T-cell (primary cell): ENCODE results near the gene IFI44L. TPM values are rescaled to one million over a fixed set of nuclear protein-coding genes. Genes with fewer than 3 reads are reported as not detected.

Source experiments
- ATAC-seq, 4 experiments: fragments of 200-7000 bp in 3 of 4; fragments of 150-1000 bp in 1 of 4; cut with Tn5 transposase; replicated peaks in 1 of 4; 1 replicate in 3 of 4; 2 replicates in 1 of 4; pipeline ENCODE4 v1.10.0; 2021; ENCODE audit warnings: moderate library complexity in 3 of 4, mild to moderate bottlenecking in 2 of 4, moderate number of reproducible peaks in 1 of 4
- CTCF ChIA-PET, 2 donors: fragments of 300-600 bp; sonication (Branson Sonifier 250); formaldehyde crosslinking; loops; one replicate each; lab custom pipeline; 2022; ENCODE audit warnings: antibody characterized with exemption in 2 of 2; lab: Charles Lee
- POLR2A ChIA-PET, 2 donors: fragments of 300-600 bp; sonication (Branson Sonifier 250); formaldehyde crosslinking; loops; one replicate each; lab custom pipeline; 2022; ENCODE audit warnings: antibody characterized with exemption in 2 of 2; lab: Charles Lee
- DNase-seq, 35 experiments: peaks; one replicate each; pipeline versions ENCODE4 v3.0.0 to v3.0.0-alpha.2; 2013 to 2023
- H3K27ac ChIP-seq: one replicate; pipeline ENCODE4 v1.5.1; 2013; ENCODE audit warnings: low read length
- H3K27me3 ChIP-seq, 2 experiments: replicated peaks in 1 of 2; 1 replicate in 1 of 2; 2 replicates in 1 of 2; pipeline versions ENCODE4 v1.6.1 to v1.7.0; 2013; ENCODE audit warnings: low read length in 1 of 2, mixed read lengths in 1 of 2; ENCODE audit not compliant: control insufficient read depth in 2 of 2, insufficient read depth in 2 of 2; ENCODE audit errors: extremely low read depth in 1 of 2
- H3K36me3 ChIP-seq, 2 donors: 1 replicate in 1 of 2; 2 replicates in 1 of 2; pipeline versions ENCODE4 v1.6.1 to v1.7.0; 2013; ENCODE audit warnings: low read length in 1 of 2; ENCODE audit not compliant: control insufficient read depth in 2 of 2, insufficient read depth in 1 of 2; ENCODE audit errors: extremely low read depth in 1 of 2
- H3K4me1 ChIP-seq, 2 experiments: 1 replicate in 1 of 2; 2 replicates in 1 of 2; pipeline versions ENCODE4 v1.6.1 to v1.7.0; 2013; ENCODE audit warnings: low read length in 2 of 2, mixed read lengths in 1 of 2; ENCODE audit not compliant: insufficient read depth in 2 of 2, control insufficient read depth in 1 of 2; ENCODE audit errors: extremely low read depth in 1 of 2
- H3K4me3 ChIP-seq, 2 donors: 1 replicate in 1 of 2; 2 replicates in 1 of 2; pipeline versions ENCODE4 v1.5.1 to v1.7.0; 2013; ENCODE audit warnings: mild to moderate bottlenecking in 2 of 2, low read length in 1 of 2, moderate library complexity in 1 of 2; ENCODE audit not compliant: control insufficient read depth in 1 of 2; ENCODE audit errors: extremely low read depth in 1 of 2
- H3K9me3 ChIP-seq: 2 replicates; pipeline ENCODE4 v1.7.0; 2013
- H3K27ac Mint-ChIP-seq, 2 donors: one replicate each; pipeline ENCODE4 v1.8.0; 2020 to 2021; ENCODE audit warnings: mild to moderate bottlenecking in 2 of 2, mixed read lengths in 2 of 2
- H3K27me3 Mint-ChIP-seq, 2 donors: one replicate each; pipeline ENCODE4 v1.8.0; 2021 to 2022; ENCODE audit warnings: mixed read lengths in 2 of 2
- H3K36me3 Mint-ChIP-seq: one replicate; pipeline ENCODE4 v1.8.0; 2021; ENCODE audit warnings: mixed read lengths
- H3K4me1 Mint-ChIP-seq, 3 donors: one replicate each; pipeline ENCODE4 v1.8.0; 2020 to 2022; ENCODE audit warnings: mixed read lengths in 3 of 3, mild to moderate bottlenecking in 1 of 3
- H3K4me3 Mint-ChIP-seq, 3 donors: one replicate each; pipeline ENCODE4 v1.8.0; 2020 to 2022; ENCODE audit warnings: mild to moderate bottlenecking in 3 of 3, mixed read lengths in 3 of 3, moderate library complexity in 3 of 3
- H3K9me3 Mint-ChIP-seq, 3 donors: one replicate each; pipeline ENCODE4 v1.8.0; 2020 to 2022; ENCODE audit warnings: mixed read lengths in 3 of 3
- WGBS: methylation state at CpG from one replicate; pipeline ENCODE4 v1.1.5; 2013; ENCODE audit warnings: missing lambda C conversion rate; ENCODE audit not compliant: insufficient coverage; 5-methylcytosine and 5-hydroxymethylcytosine counted together
- total RNA-seq, 35 experiments: library from RNA in 6 of 35; stranded (reverse) in 6 of 35; fragments of 120-200 nt in 1 of 35; gene quantifications; one replicate each; pipeline versions ENCODE4 v1.2.1 to v1.2.4 and lab custom pipeline; 2013 to 2026

Gene IFI44L
- total RNA-seq, 5 donors from 2014 or later (not counting 1 experiment from before 2014, with no cell fraction given) = 4.5 to 30.4 (median 6.6) TPM

DNA sequence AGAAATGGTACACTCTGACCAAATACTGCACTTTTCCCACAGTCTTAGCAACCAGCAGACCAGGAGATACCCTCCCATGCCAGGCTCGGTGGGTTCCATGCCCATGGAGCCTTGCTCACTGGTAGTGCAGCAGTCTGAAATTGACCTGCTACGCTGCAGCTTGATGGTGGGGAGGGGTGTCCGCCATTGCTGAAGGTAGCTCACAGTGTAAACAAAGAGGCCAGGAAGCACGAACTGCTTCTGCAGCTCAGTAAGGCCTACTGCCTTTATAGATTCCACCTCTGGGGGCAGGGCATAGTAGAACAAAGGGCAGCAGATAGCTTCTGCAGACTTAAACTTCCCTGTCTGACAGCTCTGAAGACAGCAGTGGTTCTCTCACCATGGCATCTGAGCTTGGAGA, 12.3 kb upstream of the IFI44L start:
- peak in 6 of 35 experiments; percentile 2 to 33 (median 12) for DNase-seq
- Histone ChIP-seq H3K4me1 (no peaks in the 10 kb centered on the region), H3K9me3 (no peaks in the 10 kb centered on the region), H3K27ac (no peak overlapping the region), H3K36me3 (no peaks in the 10 kb centered on the region), H3K27me3 (peaks cover 0 to 6% of the 10 kb centered on the region in 2 experiments), H3K4me3 (no peak overlapping the region)
- peaks cover 0 to 10% (median 3%) of the 10 kb centered on the region in 3 donors for H3K4me1 Mint-ChIP-seq
- no peak overlapping the region for H3K27ac Mint-ChIP-seq
- H3K27me3 Mint-ChIP-seq = peaks cover 0 to 16% of the 10 kb centered on the region in 2 donors
- ChIA-PET POLR2A (no interaction called here), CTCF (interaction anchor here (0.6 to 1.2 kb wide), 6 partner anchors 12 to 476 kb away, joined by 3 to 6 read pairs (median 4); partner anchors contain the start of gene IFI44L (in 1 of the 2))
- peak overlapping the region in 1 of 3 donors; percentile 27 for H3K4me3 Mint-ChIP-seq
- H3K9me3 Mint-ChIP-seq = no peaks in the 10 kb centered on the region
- ATAC-seq = peak; percentile 26 to 75 (median 56)
- WGBS = 59% methylated on average over 2 of the region's 4 CpGs
- H3K36me3 Mint-ChIP-seq = no peaks in the 10 kb centered on the region

DNA sequence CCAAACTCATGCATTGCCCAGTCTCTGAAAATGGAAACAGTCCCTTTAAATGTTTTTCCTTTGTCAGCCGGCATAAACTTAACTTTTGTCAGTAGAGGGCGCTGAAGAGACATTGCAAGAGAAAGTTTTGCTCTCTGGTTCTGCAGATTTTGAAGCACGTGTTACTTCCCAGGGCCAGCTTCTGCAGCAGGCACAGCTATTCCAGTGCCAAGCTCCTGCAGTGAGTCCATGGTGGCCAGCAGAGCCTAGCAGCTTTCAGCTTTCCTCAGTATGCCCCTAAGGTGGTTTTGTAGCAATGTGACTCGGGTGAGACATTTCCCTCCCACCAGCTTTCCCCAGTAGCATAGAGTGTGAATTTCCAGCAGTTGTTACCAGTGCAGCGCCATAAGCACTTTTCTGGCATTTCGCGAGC, 2.6 kb upstream of the IFI44L start:
- Mint-ChIP-seq H3K4me1 (peaks cover 39 to 48% (median 40%) of the 10 kb centered on the region in 3 donors), H3K27ac (peak overlapping the region; percentile 45 to 82), H3K27me3 (no peaks in the 10 kb centered on the region), H3K9me3 (no peaks in the 10 kb centered on the region), H3K4me3 (peak overlapping the region in 1 of 3 donors; percentile 10), H3K36me3 (no peaks in the 10 kb centered on the region)
- H3K27ac ChIP-seq = no peak overlapping the region
- DNase-seq (peak in 34 of 35 experiments; percentile 6 to 89 (median 33)), ATAC-seq (peak; percentile 64 to 74 (median 68))
- H3K36me3 ChIP-seq = no peaks in the 10 kb centered on the region
- CTCF ChIA-PET = interaction anchor here (0.6 to 2.0 kb wide), 21 partner anchors 9 to 473 kb away, joined by 3 to 18 read pairs (median 4); partner anchors contain the start of gene IFI44 (in 2 of the 2)
- H3K4me3 ChIP-seq = no peak overlapping the region
- H3K27me3 ChIP-seq = no peaks in the 10 kb centered on the region
- H3K9me3 ChIP-seq = no peaks in the 10 kb centered on the region
- peaks cover 16 to 21% of the 10 kb centered on the region in 2 experiments for H3K4me1 ChIP-seq
- 0% methylated on average over 2 of the region's 7 CpGs for WGBS
- POLR2A ChIA-PET = no interaction called here

DNA sequence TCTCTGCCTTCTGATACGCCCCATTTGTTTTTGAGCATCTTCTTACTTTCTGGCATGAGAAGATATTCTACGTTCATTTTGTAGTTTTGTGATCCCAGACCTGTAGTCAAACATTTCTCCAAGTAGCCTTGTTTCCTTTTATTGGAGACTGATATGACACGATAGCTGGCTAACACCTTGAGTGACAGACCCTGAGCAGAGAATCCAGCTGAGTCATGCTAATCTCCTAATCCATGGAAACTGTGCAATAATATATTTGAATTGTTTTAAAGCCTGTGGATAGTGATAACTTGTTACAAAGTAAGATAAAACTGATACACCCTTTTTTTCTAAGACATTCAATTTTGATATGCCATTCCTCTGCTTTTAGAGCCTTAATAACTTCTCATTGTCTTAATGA, 1.2 kb upstream of the IFI44L start:
- H3K4me1 ChIP-seq = peaks cover 20 to 31% of the 10 kb centered on the region in 2 experiments
- CTCF ChIA-PET = interaction anchor here (0.5 to 2.8 kb wide), 4 partner anchors 15 to 1145 kb away, joined by 3 to 25 read pairs (median 10); partner anchors contain the start of gene IFI44 (in 1 of the 2)
- no peak overlapping the region for H3K4me3 ChIP-seq
- Mint-ChIP-seq H3K4me3 (peak overlapping the region; percentile 47 to 83 (median 81)), H3K4me1 (peaks cover 54 to 60% (median 54%) of the 10 kb centered on the region in 3 donors), H3K36me3 (peaks cover 6% of the 10 kb centered on the region), H3K9me3 (no peaks in the 10 kb centered on the region), H3K27ac (peak overlapping the region; percentile 88 to 93), H3K27me3 (no peaks in the 10 kb centered on the region)
- no peak for DNase-seq
- H3K36me3 ChIP-seq = no peaks in the 10 kb centered on the region
- 80% methylated on average over 1 of the region's 3 CpGs for WGBS
- H3K27me3 ChIP-seq = no peaks in the 10 kb centered on the region
- POLR2A ChIA-PET = no interaction called here
- no peaks in the 10 kb centered on the region for H3K9me3 ChIP-seq
- no peak for ATAC-seq
- peak overlapping the region; percentile 81 for H3K27ac ChIP-seq

DNA sequence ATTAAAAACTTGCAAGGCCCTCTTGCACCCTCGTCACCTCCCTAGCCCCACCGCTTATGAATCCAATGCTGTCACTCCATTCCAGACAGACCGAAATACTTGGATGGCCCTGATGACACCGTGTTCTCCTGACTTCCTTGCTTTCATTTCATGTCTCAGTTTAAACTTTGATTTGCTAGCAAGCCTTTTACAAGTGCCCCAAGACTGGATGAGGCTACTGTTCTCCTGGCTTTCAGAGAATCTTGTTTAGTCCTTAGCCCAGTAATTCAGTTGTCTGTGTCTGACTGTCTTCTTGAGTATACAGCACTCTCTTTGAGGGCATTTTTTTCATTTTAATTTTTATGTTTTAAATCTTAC, 824 bp upstream of the IFI44L start:
- Histone ChIP-seq H3K27me3 (no peaks in the 10 kb centered on the region), H3K4me3 (no peak overlapping the region), H3K9me3 (no peaks in the 10 kb centered on the region), H3K36me3 (no peaks in the 10 kb centered on the region), H3K27ac (peak overlapping the region; percentile 81), H3K4me1 (peaks cover 20 to 31% of the 10 kb centered on the region in 2 experiments)
- peak overlapping the region; percentile 72 to 83 (median 81) for H3K4me3 Mint-ChIP-seq
- ATAC-seq = peak in 3 of 4 experiments; percentile 10 to 29 (median 17)
- ChIA-PET CTCF (interaction anchor here (0.8 to 2.8 kb wide), 9 partner anchors 10 to 58 kb away, joined by 3 to 25 read pairs (median 5); partner anchors contain the start of gene IFI44 (in 1 of the 2)), POLR2A (interaction anchor here (0.9 to 1.4 kb wide), 4 partner anchors 28 to 32 kb away, joined by 3 to 6 read pairs (median 4); partner anchors contain the start of gene IFI44 (in 2 of the 2))
- H3K27ac Mint-ChIP-seq = peak overlapping the region; percentile 88 to 93
- DNase-seq = peak in 1 of 35 experiments; percentile 25
- no peaks in the 10 kb centered on the region for H3K9me3 Mint-ChIP-seq
- peaks cover 57 to 64% (median 58%) of the 10 kb centered on the region in 3 donors for H3K4me1 Mint-ChIP-seq
- peaks cover 10% of the 10 kb centered on the region for H3K36me3 Mint-ChIP-seq
- 84% methylated on average over 4 of the region's 4 CpGs for WGBS
- no peaks in the 10 kb centered on the region for H3K27me3 Mint-ChIP-seq

DNA sequence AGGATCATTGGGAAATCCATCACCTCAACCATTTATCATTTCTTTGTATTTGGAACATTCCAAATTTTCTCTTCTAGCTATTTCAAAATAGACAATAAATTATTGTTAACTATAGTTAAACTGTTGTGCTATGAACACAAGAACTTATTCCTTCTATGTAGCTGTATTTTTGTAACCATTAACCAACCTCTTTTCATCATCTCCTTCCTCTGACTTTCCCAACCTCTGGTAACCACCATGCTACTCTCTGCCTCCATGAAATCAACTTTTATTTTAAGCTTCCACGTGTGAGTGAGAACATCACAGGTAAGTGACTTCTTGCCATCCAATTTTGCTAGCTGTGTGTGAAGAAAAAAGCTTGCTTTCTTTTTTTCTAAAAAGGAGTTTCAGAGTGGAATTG, 418 bp downstream of the IFI44L start:
- Histone ChIP-seq H3K27ac (peak overlapping the region; percentile 81), H3K4me1 (peaks cover 20 to 31% of the 10 kb centered on the region in 2 experiments), H3K36me3 (no peaks in the 10 kb centered on the region), H3K27me3 (no peaks in the 10 kb centered on the region), H3K9me3 (no peaks in the 10 kb centered on the region), H3K4me3 (peak overlapping the region; percentile 10 to 47)
- DNase-seq (peak in 1 of 35 experiments; percentile 28), ATAC-seq (no peak)
- peaks cover 68 to 76% (median 69%) of the 10 kb centered on the region in 3 donors for H3K4me1 Mint-ChIP-seq
- WGBS = no CpG with 5 or more reads among the region's 1 CpG
- H3K36me3 Mint-ChIP-seq = peaks cover 20% of the 10 kb centered on the region
- peak overlapping the region; percentile 72 to 83 (median 81) for H3K4me3 Mint-ChIP-seq
- no peaks in the 10 kb centered on the region for H3K9me3 Mint-ChIP-seq
- CTCF ChIA-PET = interaction anchor here (0.6 to 2.8 kb wide), 11 partner anchors 13 to 287 kb away, joined by 3 to 25 read pairs (median 4); partner anchors contain the start of gene IFI44 (in 2 of the 2)
- peak overlapping the region; percentile 88 to 93 for H3K27ac Mint-ChIP-seq
- POLR2A ChIA-PET = interaction anchor here in 1 of 2 donors (0.5 to 1.4 kb wide), 2 partner anchors 22 to 29 kb away, joined by 3 to 5 read pairs; partner anchors contain the start of gene IFI44
- no peaks in the 10 kb centered on the region for H3K27me3 Mint-ChIP-seq

DNA sequence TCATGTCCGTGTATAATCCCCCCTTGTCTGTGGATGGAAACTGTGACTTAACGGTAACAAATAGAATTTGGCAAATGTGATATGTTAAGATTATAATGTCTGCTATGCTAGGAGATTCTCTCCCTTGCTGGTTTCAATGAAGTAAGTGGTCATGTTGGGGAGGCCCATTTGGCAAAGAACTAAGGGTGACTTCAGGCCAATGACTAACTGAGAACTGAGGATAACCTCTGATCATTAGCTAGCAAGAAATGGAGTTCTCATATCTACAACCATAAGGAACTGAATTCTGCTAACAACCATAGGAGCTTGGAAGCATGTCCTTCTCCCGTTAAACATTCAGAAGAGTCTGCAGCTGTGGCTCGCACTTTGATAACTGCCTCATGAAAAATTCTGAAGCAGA, 2.3 kb downstream of the IFI44L start:
- no peak overlapping the region for H3K27ac ChIP-seq

More for the DNA sequence above, 2.3 kb downstream of the IFI44L start:
- H3K36me3 Mint-ChIP-seq = peaks cover 28% of the 10 kb centered on the region
- H3K36me3 ChIP-seq = no peaks in the 10 kb centered on the region
- H3K27me3 Mint-ChIP-seq = no peaks in the 10 kb centered on the region
- H3K27me3 ChIP-seq = no peaks in the 10 kb centered on the region
- H3K4me3 ChIP-seq = peak overlapping the region in 1 of 2 donors; percentile 15
- H3K4me3 Mint-ChIP-seq = peak overlapping the region; percentile 77 to 82 (median 81)
- H3K9me3 Mint-ChIP-seq = no peaks in the 10 kb centered on the region
- peaks cover 20 to 31% of the 10 kb centered on the region in 2 experiments for H3K4me1 ChIP-seq
- H3K9me3 ChIP-seq = no peaks in the 10 kb centered on the region
- ChIA-PET POLR2A (interaction anchor here (0.5 to 0.9 kb wide), 3 partner anchors 12 to 939 kb away, joined by 3 read pairs; no protein-coding TSS in a partner anchor), CTCF (interaction anchor here (0.6 to 1.4 kb wide), 6 partner anchors 17 to 54 kb away, joined by 3 to 4 read pairs (median 4); partner anchors contain the start of gene IFI44 (in 1 of the 2))
- ATAC-seq = no peak
- WGBS = 40% methylated on average over 1 of the region's 4 CpGs
- H3K4me1 Mint-ChIP-seq = peaks cover 76 to 88% (median 82%) of the 10 kb centered on the region in 3 donors
- DNase-seq = no peak
- H3K27ac Mint-ChIP-seq = peak overlapping the region; percentile 88 to 90
